Adrenal gland (tissue), 12 donors: ENCODE results near the gene EMP1. TPM values are rescaled to one million over a fixed set of nuclear protein-coding genes. Genes with fewer than 3 reads are reported as not detected.

Experiments
- DNase-seq, 7 donors: peaks; one replicate each; pipeline ENCODE4 v3.0.0-alpha.2; 2019 to 2020
- H3K27ac ChIP-seq, 5 donors: fragments of 200-600 bp; sonication (generic) in 4 of 5; 1 replicate in 3 of 5; 2 replicates in 2 of 5; pipeline versions ENCODE4 v1.5.1 to v1.8.0; 2016 to 2020; ENCODE audit warnings: mild to moderate bottlenecking in 1 of 5
- H3K27me3 ChIP-seq: fragments of 200-600 bp; 2 replicates; pipeline ENCODE4 v1.8.0; 2021
- H3K36me3 ChIP-seq, 2 donors: fragments of 200-600 bp; replicated peaks in 1 of 2; 1 replicate in 1 of 2; 2 replicates in 1 of 2; pipeline versions ENCODE4 v1.5.1 to v1.8.0; 2018 to 2022
- H3K4me1 ChIP-seq, 2 donors: fragments of 200-600 bp; replicated peaks in 1 of 2; 1 replicate in 1 of 2; 2 replicates in 1 of 2; pipeline versions ENCODE4 v1.5.1 to v1.8.0; 2018 to 2021
- H3K4me3 ChIP-seq, 4 donors: fragments of 200-600 bp; sonication (generic) in 3 of 4; one replicate each; pipeline ENCODE4 v1.5.1; 2016 to 2018
- H3K9me3 ChIP-seq, 3 donors: fragments of 200-600 bp; sonication (generic) in 1 of 3; replicated peaks in 1 of 3; 1 replicate in 2 of 3; 2 replicates in 1 of 3; pipeline versions ENCODE4 v1.5.1 to v1.8.0; 2016 to 2021
- CTCF ChIP-seq, 6 experiments: fragments of 450-650 bp in 4 of 6; fragments of 200-600 bp in 2 of 6; sonication (generic) in 1 of 6; IDR thresholded peaks; 1 replicate in 5 of 6; 2 replicates in 1 of 6; pipeline versions ENCODE4 v1.5.1 to v1.8.0; 2016 to 2021; ENCODE audit warnings: antibody characterized with exemption in 6 of 6, mild to moderate bottlenecking in 2 of 6, moderate library complexity in 1 of 6
- POLR2A ChIP-seq, 2 donors: fragments of 450-650 bp; IDR thresholded peaks; one replicate each; pipeline ENCODE4 v1.6.1; 2017; ENCODE audit warnings: antibody characterized with exemption in 2 of 2, mild to moderate bottlenecking in 2 of 2, moderate library complexity in 1 of 2
- WGBS, 4 donors: extraction: QIAGEN DNeasy Blood & Tissue Kit in 2 of 4; methylation state at CpG; one replicate each; pipeline versions ENCODE4 v1.1.5 to v1.1.7; 2013 to 2017; 5-methylcytosine and 5-hydroxymethylcytosine counted together
- intact Hi-C, 2 donors: fragments of 100-400 bp; cut with DNase I; formaldehyde crosslinking; loops; one replicate each; pipeline versions ENCODE4 v1.14.1 to v1.15.0; 2022 to 2023
- polyA plus RNA-seq, 3 donors: library from polyadenylated mRNA; stranded (reverse); fragments of 200-250 nt in 2 of 3; fragments of 350-450 nt in 1 of 3; fragmentation: Illumina TruSeq in 1 of 3; extraction: RNeasy Lipid Tissue Mini Kit (QIAGEN cat#74804) in 1 of 3; gene quantifications; one replicate each; pipeline ENCODE4 v1.2.3, GENCODE V29; 2013 to 2014
- total RNA-seq, 9 donors: library from RNA; depleted of rRNA in 4 of 9; stranded (reverse); fragments of >200 nt in 4 of 9; fragments of 120-200 nt in 1 of 9; fragmentation: NEBNext Ultra II Directional in 1 of 9; extraction: Animal tissue kit (Norgen Biotek cat#: 25700) in 1 of 9; gene quantifications; one replicate each; pipeline versions ENCODE4 v1.1.0 to v1.2.4, GENCODE V29; 2013 to 2023
- donor health status: healthy with polysubstance abuse.
- donor health status: Bipolar disorder and iron deficiency.
- donor health status: DM: yes; HTN: yes; CAD: no.
- donor health status: DM: no; HTN: no; CAD: no.
- donor health status: DM: no; HTN: no; CAD: no.
- donor health status: DM: yes; HTN: yes; CAD: no.

The EMP1 gene
- total and polyA plus RNA-seq, 12 donors: 10.0 to 129 (median 66.8) TPM

DNA sequence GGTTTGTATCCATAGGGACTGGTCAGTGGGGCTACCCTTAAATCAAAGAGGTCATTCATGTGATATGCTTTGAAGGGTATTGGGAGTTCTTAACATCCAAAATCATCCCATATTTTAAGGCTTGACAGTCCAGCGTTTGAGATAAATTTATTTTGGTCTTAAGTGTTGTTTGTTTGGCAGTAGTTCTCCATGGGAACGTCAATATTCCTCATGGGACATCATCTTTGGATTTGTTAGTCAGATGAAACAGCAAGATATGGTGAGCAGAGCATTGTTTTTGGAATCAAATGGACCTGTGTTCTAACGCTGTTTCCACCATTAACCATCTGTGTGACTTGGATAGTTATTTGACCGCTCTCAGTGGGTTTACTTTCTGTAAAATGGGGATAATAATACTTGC is 47.1 kb upstream of the EMP1 start:
- no peak for DNase-seq
- H3K27me3 ChIP-seq: no peaks in the 10 kb centered on the region
- no peaks in the 10 kb centered on the region for H3K9me3 ChIP-seq
- H3K4me3 ChIP-seq: no peak overlapping the region
- peak overlapping the region in 1 of 5 donors; percentile 42 for H3K27ac ChIP-seq
- H3K36me3 ChIP-seq: no peaks in the 10 kb centered on the region
- 64 to 74% (median 68%) methylated on average over 4 of the region's 4 CpGs for WGBS, 4 donors
- H3K4me1 ChIP-seq: no peaks in the 10 kb centered on the region
- intact Hi-C loops: no loop called here
- TF ChIP-seq CTCF (IDR thresholded peaks at IDR 0.05) (no peak), POLR2A (IDR thresholded peaks at IDR 0.05) (no peak)

GRCh38 chr12:13152281-13152680 is 44.2 kb upstream of the EMP1 start:
- no peaks in the 10 kb centered on the region for H3K27me3 ChIP-seq
- intact Hi-C loops: no loop called here
- no peak for DNase-seq
- H3K27ac ChIP-seq: no peak overlapping the region
- no peak for TF ChIP-seq CTCF (IDR thresholded peaks at IDR 0.05)
- no peak for TF ChIP-seq POLR2A (IDR thresholded peaks at IDR 0.05)
- no peaks in the 10 kb centered on the region for H3K36me3 ChIP-seq
- no peaks in the 10 kb centered on the region for H3K4me1 ChIP-seq
- WGBS, 4 donors: 70 to 100% (median 90%) methylated on average over 1 of the region's 1 CpG
- H3K9me3 ChIP-seq: no peaks in the 10 kb centered on the region
- H3K4me3 ChIP-seq: no peak overlapping the region

DNA sequence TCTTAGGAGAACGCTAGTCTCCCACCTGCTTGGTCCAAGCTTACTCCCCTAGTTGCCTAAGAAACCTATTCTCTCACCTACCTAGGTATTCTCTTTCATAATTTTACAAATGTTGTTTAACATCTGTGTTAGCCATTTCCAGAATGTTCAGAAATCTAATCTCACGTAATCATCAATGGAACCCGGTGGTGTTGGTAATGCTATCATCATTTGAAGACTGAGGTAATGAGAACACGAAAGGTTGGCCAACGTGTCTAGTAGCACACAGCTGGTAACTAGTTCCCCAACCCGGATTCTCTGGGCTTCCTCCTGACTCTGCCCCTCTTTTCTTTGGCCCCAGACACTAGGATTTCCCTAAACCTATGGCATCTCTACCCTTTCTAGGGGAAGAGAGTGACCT is 43.8 kb upstream of the EMP1 start:
- no peak overlapping the region for H3K4me3 ChIP-seq
- no peaks in the 10 kb centered on the region for H3K9me3 ChIP-seq
- intact Hi-C loops: no loop called here
- no peak for DNase-seq
- H3K36me3 ChIP-seq: no peaks in the 10 kb centered on the region
- no peak overlapping the region for H3K27ac ChIP-seq
- 74 to 86% (median 80%) methylated on average over 6 of the region's 6 CpGs for WGBS, 4 donors
- no peaks in the 10 kb centered on the region for H3K27me3 ChIP-seq
- no peaks in the 10 kb centered on the region for H3K4me1 ChIP-seq
- TF ChIP-seq POLR2A (IDR thresholded peaks at IDR 0.05) (no peak), CTCF (IDR thresholded peaks at IDR 0.05) (no peak)

DNA sequence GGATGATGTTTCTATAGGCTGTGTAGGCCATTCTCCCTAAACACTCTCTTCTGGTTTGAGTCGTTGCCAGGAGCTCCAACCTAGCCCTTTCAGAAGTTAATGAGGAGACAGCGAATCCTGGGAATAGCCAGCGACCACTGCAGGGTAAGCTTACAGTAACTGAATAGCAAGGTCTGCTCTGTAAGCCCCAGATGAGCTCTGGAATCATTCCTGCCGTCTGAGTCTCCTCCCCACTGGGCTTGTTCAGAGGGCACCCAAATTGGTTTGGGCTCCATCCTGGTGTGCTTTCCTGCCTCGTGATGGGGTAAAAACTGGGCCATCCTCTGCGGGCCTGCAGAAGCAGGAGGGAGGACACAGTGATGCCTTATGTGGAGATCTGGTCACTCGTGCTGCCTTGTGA is 43.3 kb upstream of the EMP1 start:
- intact Hi-C loops: no loop called here

More for the DNA sequence above, 43.3 kb upstream of the EMP1 start:
- Histone ChIP-seq H3K27me3 (no peaks in the 10 kb centered on the region), H3K36me3 (no peaks in the 10 kb centered on the region), H3K4me1 (no peaks in the 10 kb centered on the region), H3K4me3 (no peak overlapping the region), H3K27ac (no peak overlapping the region), H3K9me3 (no peaks in the 10 kb centered on the region)
- 70 to 78% (median 75%) methylated on average over 7 of the region's 7 CpGs for WGBS, 4 donors
- TF ChIP-seq CTCF (IDR thresholded peaks at IDR 0.05) (no peak), POLR2A (IDR thresholded peaks at IDR 0.05) (no peak)
- no peak for DNase-seq
